HG03064 (cell line): ENCODE measurements around the gene FGFR1OP2.

Source experiments
- ATAC-seq: cut with Tn5 transposase; IDR thresholded peaks from one replicate; pipeline ENCODE4 v1.9.1; 2021; ENCODE audit warnings: low read depth; ENCODE audit not compliant: unreplicated experiment

The FGFR1OP2 gene

GRCh38 chr12:27000961-27001360 is 62.7 kb downstream of the FGFR1OP2 start:
- ATAC-seq, result no peak

GRCh38 chr12:27001663-27002062 is 63.4 kb downstream of the FGFR1OP2 start:
- ATAC-seq, result no peak

GRCh38 chr12:27002141-27002540 is 63.9 kb downstream of the FGFR1OP2 start:
- ATAC-seq, result no peak

- ATAC-seq, result no peak
These were observed 65.4 kb downstream of the FGFR1OP2 start for GRCh38 chr12:27003421-27004381.

- no peak for ATAC-seq
These were observed 67.2 kb downstream of the FGFR1OP2 start for GRCh38 chr12:27005495-27005894.

- ATAC-seq, result no peak
These were observed 68.7 kb downstream of the FGFR1OP2 start for GRCh38 chr12:27006797-27007467.

GRCh38 chr12:27008081-27008480 is 69.8 kb downstream of the FGFR1OP2 start:
- ATAC-seq, result no peak

GRCh38 chr12:27009881-27010301 is 71.6 kb downstream of the FGFR1OP2 start:
- ATAC-seq, result no peak

- no peak for ATAC-seq
These were observed 74.1 kb downstream of the FGFR1OP2 start for GRCh38 chr12:27012239-27012981.

GRCh38 chr12:27012982-27013255 is 74.6 kb downstream of the FGFR1OP2 start:
- no peak for ATAC-seq

GRCh38 chr12:27013611-27014084 is 75.4 kb downstream of the FGFR1OP2 start:
- ATAC-seq, result peak; percentile 20

- peak; percentile 79 for ATAC-seq
These were observed 76.0 kb downstream of the FGFR1OP2 start, which contains the start of gene TM7SF3 for GRCh38 chr12:27014085-27014858. Gene TM7SF3 (minus strand): TSS chr12:27014384. CDS start chr12:27014168, 216 bp downstream.

GRCh38 chr12:27014859-27015729 is 76.8 kb downstream of the FGFR1OP2 start:
- ATAC-seq, result no peak

- ATAC-seq, result no peak
These were observed 77.4 kb downstream of the FGFR1OP2 start for GRCh38 chr12:27015730-27016076.
